ENCODE data around the gene UCP3. TPM values are rescaled to one million over a fixed set of nuclear protein-coding genes. Genes with fewer than 3 reads are reported as not detected.

Gene UCP3
- polyA plus RNA-seq, 1 donor (not counting 4 experiments of a cell fraction or from before 2014, with no cell fraction given): 0.52 TPM

DNA sequence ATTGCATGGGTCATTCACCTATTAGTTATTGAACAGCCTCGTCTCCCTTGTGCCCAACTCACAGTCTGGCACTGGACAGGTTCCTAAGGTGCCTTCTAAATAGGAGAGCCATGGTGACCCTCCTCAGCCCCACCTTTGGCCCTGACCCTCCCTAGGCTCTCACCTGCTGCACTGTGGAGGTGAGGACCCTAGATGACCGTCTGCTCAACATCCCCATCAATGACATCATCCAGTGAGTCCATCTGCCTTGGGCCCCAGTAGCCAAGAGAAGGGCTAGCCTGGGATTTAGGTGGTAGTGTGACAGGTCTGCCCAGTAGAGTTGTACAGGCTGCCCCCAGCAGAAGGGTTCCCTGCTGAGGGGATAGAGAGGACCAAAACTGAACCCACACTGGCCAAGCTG lies 39.8 kb downstream of the UCP3 start:
- H4K20me1 ChIP-seq (ENCODE audit: control insufficient read depth, extremely low read depth, insufficient read depth, low read length): no peaks in the 10 kb centered on the region
- H3K4me2 ChIP-seq (ENCODE audit: control insufficient read depth, extremely low read depth, insufficient read depth, low read depth, low read length): no peak overlapping the region
- H3K79me2 ChIP-seq (ENCODE audit: control insufficient read depth, insufficient read depth, low read length): no peaks in the 10 kb centered on the region
- no peaks in the 10 kb centered on the region for H3K9me1 ChIP-seq (ENCODE audit: control insufficient read depth, extremely low read depth, insufficient read depth, low read length)
- H2AFZ ChIP-seq (ENCODE audit: control insufficient read depth, low read length): no peak overlapping the region
- FAIRE-seq: no peak
- TF ChIP-seq, protein P1, sequence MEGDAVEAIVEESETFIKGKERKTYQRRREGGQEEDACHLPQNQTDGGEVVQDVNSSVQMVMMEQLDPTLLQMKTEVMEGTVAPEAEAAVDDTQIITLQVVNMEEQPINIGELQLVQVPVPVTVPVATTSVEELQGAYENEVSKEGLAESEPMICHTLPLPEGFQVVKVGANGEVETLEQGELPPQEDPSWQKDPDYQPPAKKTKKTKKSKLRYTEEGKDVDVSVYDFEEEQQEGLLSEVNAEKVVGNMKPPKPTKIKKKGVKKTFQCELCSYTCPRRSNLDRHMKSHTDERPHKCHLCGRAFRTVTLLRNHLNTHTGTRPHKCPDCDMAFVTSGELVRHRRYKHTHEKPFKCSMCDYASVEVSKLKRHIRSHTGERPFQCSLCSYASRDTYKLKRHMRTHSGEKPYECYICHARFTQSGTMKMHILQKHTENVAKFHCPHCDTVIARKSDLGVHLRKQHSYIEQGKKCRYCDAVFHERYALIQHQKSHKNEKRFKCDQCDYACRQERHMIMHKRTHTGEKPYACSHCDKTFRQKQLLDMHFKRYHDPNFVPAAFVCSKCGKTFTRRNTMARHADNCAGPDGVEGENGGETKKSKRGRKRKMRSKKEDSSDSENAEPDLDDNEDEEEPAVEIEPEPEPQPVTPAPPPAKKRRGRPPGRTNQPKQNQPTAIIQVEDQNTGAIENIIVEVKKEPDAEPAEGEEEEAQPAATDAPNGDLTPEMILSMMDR (optimal IDR thresholded peaks at IDR 0.05 in 1 of 3, IDR thresholded peaks at IDR 0.05 in 1 of 3, conservative IDR thresholded peaks at IDR 0.05 in 1 of 3; ENCODE audit: extremely low read depth in 1 of 3, insufficient read depth in 2 of 3, low read length in 3 of 3): no peak
- TF ChIP-seq EZH2 (IDR thresholded peaks at IDR 0.05; ENCODE audit: low read length): no peak
- no peak overlapping the region for H3K9ac ChIP-seq (ENCODE audit: control insufficient read depth, extremely low read depth, insufficient read depth, low read length)
- H3K36me3 ChIP-seq (ENCODE audit: control insufficient read depth in 2 of 2, extremely low read depth in 1 of 2, insufficient read depth in 2 of 2, low read length in 2 of 2): no peaks in the 10 kb centered on the region
- dilution Hi-C loops (cut with MboI; ENCODE audit: extremely low pct_ligation_motif_present, low sequenced_read_pairs): no loop called here
- no peaks in the 10 kb centered on the region for H3K27me3 ChIP-seq (ENCODE audit: control insufficient read depth, extremely low read depth, insufficient read depth, low read length)
- DNase-seq (ENCODE audit: low read depth, low spot score): no peak
- no peak overlapping the region for H3K4me3 ChIP-seq (ENCODE audit: control insufficient read depth in 2 of 3, extremely low read depth in 1 of 3, insufficient read depth in 2 of 3, low read depth in 1 of 3, low read length in 3 of 3)
- H3K27ac ChIP-seq (ENCODE audit: control insufficient read depth, insufficient read depth, low read length): no peak overlapping the region
- H3K9me3 ChIP-seq (ENCODE audit: control insufficient read depth, low read depth, low read length): no peaks in the 10 kb centered on the region
- H3K4me1 ChIP-seq (ENCODE audit: control insufficient read depth, extremely low read depth, insufficient read depth, low read length): peaks cover 4% of the 10 kb centered on the region

DNA sequence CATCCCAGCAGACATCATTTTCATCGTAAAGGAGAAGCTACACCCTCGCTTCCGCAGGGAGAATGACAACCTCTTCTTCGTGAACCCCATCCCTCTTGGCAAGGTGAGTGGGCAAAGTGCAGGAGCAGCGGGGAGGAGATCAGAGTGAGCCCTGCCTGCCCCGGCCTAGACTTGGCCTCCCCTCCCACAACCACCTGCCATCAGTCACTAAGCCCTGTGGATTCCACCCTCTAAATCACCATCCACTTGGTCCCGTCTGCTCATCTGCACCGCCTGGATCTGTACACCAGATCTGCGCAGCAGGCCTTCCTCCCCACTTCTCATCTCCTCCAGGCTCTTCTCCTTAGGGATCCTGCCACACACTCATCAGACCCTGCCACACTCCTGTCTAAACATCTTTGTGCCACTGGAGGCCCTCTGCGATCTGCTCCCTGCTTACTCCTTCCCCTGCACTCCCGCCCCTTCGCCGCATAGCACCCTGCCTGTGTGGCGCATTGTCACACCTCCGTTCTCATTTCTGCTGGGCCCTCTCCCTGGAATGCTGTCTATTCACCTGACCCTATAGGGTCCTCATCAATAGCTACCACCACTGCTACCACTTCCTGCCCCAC lies 40.4 kb downstream of the UCP3 start:
- TF ChIP-seq, protein P1 (optimal IDR thresholded peaks at IDR 0.05 in 1 of 3, IDR thresholded peaks at IDR 0.05 in 1 of 3, conservative IDR thresholded peaks at IDR 0.05 in 1 of 3; ENCODE audit: extremely low read depth in 1 of 3, insufficient read depth in 2 of 3, low read length in 3 of 3): no peak
- TF ChIP-seq EZH2 (IDR thresholded peaks at IDR 0.05; ENCODE audit: low read length): no peak
- Histone ChIP-seq H3K79me2 (ENCODE audit: control insufficient read depth, insufficient read depth, low read length) (no peaks in the 10 kb centered on the region), H3K4me3 (ENCODE audit: control insufficient read depth in 2 of 3, extremely low read depth in 1 of 3, insufficient read depth in 2 of 3, low read depth in 1 of 3, low read length in 3 of 3) (no peak overlapping the region), H4K20me1 (ENCODE audit: control insufficient read depth, extremely low read depth, insufficient read depth, low read length) (no peaks in the 10 kb centered on the region), H3K9me3 (ENCODE audit: control insufficient read depth, low read depth, low read length) (no peaks in the 10 kb centered on the region), H3K9ac (ENCODE audit: control insufficient read depth, extremely low read depth, insufficient read depth, low read length) (no peak overlapping the region), H3K27ac (ENCODE audit: control insufficient read depth, insufficient read depth, low read length) (no peak overlapping the region), H3K36me3 (ENCODE audit: control insufficient read depth in 2 of 2, extremely low read depth in 1 of 2, insufficient read depth in 2 of 2, low read length in 2 of 2) (no peaks in the 10 kb centered on the region), H2AFZ (ENCODE audit: control insufficient read depth, low read length) (no peak overlapping the region), H3K4me2 (ENCODE audit: control insufficient read depth, extremely low read depth, insufficient read depth, low read depth, low read length) (no peak overlapping the region), H3K9me1 (ENCODE audit: control insufficient read depth, extremely low read depth, insufficient read depth, low read length) (no peaks in the 10 kb centered on the region), H3K27me3 (ENCODE audit: control insufficient read depth, extremely low read depth, insufficient read depth, low read length) (no peaks in the 10 kb centered on the region), H3K4me1 (ENCODE audit: control insufficient read depth, extremely low read depth, insufficient read depth, low read length) (no peaks in the 10 kb centered on the region)
- DNase-seq (ENCODE audit: low read depth, low spot score): no peak
- dilution Hi-C loops (cut with MboI; ENCODE audit: extremely low pct_ligation_motif_present, low sequenced_read_pairs): no loop called here
- no peak for FAIRE-seq

Measured in keratinocyte (primary cell).